Pulmonary artery endothelial cell (primary cell): ENCODE measurements around the gene GJD2. TPM values are rescaled to one million over a fixed set of nuclear protein-coding genes. Genes with fewer than 3 reads are reported as not detected.

Experiments used
- DNase-seq: peaks from one replicate; pipeline ENCODE4 v3.0.0-alpha.2; 2011; ENCODE audit warnings: low read depth, low spot score
- total RNA-seq: library from RNA; depleted of rRNA; stranded (reverse); fragments of >200 nt; gene quantifications from 2 replicates; pipeline ENCODE4 v1.2.3, GENCODE V29; 2014

Gene GJD2
- not detected in 2 replicates for total RNA-seq

DNA sequence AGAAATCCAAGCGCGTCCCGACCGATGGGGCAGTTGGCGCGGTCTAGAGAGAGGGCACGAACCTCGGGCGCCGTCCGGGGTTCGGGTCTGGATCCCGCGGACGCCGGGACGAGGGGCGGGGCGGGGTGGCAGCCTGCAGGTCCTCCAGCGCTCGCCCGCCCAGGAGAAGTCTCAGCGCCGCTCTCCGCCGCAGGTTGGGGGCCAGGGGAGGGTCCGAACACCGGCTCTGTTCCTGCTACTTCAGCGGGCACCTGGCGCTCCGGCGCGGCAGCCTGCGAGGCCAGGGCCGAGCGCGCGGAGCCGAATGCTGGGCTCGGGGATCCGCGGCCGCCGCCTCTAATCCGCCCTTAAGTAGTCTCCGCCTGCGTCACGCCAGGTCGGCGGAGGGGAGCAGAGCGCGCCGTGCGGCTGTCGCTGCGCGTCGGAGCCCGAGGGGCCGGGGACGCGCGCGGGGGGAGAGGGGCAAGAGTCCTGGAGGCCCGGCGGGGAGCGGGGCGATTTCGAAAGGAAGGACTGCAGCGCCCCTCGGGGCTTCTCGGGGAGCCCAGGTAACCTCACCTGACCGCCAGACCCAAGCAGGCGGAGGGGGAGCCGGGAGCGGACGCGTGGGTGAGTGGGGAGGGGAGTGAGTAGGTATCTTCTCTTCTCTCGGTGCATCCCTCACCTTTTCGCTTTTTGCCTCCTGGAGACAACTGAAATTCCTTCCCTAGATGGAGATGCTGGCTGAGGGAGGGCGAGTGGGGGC lies at the start of gene GJD2:
TSS of gene GJD2 (minus strand) at position 325 of the 745 bp plus-strand sequence. CDS start 510 bp downstream, outside the sequence.
- DNase-seq, result no peak

DNA sequence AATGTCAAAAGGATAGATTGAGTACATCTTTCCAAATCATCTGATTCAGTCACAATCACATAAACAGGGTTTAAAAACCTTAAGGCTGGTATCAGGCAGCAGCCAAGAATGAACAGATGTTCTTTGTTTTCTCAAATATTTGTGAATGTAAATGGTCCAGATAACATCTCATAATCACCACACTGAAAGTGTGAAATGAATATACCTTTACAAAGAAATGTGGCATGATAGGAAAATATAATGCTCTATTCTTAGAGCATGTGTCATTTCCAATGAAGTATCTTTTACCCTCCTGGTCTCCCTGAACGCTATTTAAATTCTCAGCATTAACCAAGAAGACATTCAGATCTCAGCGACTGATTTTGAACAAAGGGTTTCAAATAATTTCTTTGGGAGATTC lies 49.3 kb upstream of the GJD2 start:
- DNase-seq, result no peak

DNA sequence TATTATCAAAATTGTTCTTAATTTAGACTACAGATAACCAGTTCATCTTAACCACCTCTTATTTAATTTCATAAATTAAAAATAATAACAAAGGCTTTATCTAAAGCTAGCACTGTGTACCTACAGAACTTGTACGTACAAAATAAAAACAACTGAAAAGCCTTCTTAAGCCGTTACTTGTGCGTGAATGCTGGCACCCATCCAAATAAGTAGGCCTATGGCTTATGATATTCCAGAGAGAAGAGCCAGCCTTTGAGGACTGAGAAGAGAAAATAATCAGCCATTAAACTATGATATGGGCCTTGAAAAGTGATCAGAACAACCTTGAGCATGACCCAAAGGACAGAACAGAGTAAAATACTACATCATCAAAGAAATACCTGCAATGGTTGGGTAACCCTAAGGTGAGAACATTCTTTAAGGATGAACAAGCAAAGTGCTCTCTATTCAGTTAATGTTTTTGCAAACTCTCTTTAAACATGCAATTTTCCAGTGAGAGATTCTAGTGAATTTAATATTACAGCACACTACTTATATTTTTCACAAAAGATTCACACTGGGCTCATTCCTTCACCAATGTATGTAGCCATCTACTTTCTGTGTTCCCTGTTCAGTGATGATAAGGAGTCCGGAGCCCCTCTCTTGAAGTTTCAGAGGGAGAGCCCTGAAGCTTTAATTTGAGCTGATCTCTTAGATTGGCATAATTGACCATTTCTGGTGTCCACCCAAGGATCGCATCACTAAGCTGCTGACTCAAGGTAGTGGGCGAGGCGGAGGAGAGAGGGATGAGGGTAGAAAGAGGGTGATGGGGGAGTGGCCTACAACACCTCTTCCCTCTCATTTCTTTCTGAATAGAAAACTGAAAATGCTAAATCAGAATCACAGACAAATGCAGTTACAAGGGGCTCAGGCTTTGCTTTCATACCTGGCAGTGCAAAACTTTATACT lies 48.3 kb upstream of the GJD2 start:
- DNase-seq, result no peak

DNA sequence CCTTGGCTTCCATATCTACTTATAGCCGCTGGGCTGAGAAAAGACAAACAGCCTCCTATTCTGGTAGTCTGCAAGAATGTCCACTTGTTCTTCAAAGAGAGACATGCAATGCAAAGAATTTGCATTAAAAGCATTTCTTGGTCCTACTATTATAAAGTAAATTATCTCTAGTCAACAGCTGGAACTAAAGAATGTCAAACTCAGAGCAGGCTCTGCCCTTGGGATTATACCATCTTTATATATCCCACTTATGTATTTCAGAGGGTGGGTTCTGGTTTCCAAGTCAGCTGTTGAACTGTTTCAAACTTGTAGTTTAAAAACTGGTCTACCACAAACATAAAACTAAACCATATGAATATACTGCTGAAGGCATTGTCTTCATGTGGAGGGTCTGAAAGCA lies 47.6 kb upstream of the GJD2 start:
- DNase-seq, result no peak

DNA sequence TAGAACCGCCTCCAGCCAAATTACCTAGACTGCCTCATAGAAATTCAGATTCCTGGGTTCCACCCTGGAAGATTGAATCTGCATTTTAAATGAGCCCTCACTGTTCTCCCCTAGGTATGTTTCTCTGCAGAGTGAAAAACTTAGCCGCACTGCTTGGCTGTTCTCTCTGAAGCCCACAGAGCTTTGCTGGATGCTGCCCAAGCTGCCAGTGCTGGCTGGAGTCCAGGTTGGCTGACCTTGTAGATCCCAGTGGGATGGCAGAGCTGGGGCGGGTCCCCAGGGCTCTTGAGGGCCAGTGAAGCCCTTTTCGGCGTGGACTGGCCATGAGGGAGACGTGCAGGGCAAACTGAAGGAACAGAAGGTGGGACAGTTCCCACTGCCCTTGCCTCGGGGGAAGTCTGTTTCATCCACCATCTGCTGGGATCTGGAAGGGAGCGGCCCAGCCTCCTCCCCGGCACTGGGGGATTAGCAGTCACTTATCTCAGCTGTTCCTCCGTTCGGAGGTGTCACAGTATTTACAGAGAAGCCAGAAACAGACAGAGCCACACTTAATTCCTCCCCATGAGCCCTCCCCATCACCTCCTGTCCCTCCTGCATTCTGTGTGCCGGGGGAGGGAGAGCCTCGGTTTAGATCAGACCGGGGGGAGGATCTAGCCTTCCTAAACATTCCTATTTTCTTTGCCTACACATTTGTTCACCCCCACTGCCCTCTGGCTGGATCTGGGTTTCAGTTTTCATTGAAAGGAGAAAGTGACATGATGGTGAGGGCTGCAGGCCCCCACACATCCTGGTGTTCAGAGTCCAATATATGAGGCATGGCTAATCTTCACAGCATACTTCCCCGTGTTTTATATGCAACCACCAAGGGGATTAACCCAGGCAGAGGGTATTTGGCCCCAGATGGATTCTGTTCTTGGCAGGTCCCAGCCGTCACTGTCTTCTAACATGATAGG lies 44.6 kb upstream of the GJD2 start:
- no peak for DNase-seq

DNA sequence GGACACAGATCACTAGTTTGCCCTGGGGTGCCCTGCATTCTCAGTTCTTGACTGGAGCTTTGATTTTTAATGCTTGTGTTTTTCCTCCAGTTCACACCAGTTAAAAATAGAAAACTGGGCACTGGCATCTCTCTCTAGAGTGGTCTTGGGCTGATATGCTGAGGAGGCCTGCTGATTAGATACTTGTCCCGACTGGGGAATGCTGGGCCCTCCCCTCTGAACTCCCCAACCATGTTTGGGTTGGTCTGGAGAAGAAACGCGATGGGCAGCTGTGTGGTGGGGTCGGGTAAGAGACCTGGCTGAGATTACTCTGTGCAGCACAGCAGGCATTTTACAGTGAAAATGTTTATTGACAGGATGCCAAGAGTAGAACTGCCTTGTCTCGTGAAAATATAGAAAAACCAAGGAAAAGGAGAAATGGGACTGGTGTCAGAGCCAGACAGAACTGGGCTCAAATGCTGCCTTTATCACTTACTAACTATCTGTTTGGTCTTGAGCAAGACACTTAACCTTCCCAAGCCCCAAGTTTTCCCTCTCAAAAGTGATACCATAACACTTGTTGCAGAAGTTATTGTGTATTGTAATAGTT lies 42.1 kb upstream of the GJD2 start:
- no peak for DNase-seq

DNA sequence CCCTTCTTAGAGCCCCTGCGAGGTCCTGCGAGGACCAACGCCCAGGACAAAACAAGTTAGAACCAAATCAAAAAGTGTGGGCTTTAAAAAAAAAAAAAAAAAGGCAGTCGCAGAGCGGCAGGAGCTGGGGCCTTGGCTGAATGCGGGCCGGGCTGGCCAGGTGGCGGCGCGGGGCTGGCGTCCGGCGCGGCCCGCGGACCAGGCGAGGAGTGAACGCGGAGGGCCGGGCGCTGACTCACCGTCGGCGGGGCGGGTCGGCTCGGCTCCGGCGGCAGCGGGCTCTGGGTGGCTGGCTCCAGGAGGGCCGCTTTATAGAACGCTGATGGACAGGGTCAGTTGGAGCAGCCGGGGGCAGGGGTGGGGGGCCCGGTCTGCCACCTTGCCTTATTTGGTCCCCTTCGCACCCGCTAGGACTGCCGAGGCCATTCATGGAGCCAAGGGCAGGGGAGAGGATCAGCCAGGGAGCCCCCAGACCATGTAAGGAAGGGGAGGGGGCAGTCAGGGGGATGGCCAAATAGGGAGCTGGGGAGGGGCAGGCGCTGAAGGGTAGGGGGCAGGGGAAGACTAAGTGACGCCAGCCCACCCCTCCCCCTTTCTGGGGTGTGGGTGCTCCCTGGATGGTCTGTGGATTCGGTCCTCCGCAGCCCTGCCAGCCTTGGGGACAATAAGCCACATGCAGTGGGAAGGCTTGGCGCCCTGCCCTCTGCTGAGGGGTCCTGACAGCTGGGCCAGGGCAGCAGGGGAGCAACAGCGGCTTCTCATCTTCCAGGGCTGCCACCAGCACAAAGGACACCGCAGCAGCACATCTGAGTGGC lies 40.7 kb upstream of the GJD2 start, which contains the start of gene ACTC1:
TSS of gene ACTC1 (minus strand) at position 283 of the 815 bp plus-strand sequence. CDS start 741 bp downstream, outside the sequence.
- no peak for DNase-seq

DNA sequence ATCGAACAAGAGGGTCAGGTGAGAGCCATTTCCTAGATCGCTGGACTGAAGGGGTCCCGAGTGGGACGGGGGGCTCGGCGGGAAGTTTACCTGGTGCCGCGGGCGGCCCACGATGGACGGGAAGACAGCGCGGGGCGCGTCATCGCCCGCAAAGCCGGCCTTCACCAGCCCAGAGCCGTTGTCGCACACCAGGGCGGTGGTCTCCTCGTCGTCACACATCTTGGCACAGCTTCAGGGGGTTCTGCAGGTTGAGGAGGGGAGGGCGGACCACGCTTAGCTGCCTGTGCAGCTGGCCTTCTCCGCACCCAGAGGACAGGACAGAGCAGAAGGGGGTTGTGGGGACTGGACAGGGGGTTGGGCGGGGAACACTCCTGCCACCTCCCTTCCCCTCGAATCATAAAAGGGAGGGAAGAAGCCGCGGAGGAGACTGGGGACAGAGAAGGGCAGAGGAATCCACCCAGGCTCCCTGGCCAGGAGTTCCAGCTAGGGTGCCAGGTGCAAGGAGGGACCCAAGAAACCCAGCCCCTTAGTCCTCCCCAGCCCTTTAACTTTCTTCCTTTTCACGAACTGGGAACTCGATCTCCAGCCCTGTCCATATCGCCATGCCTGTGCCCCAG lies 39.9 kb upstream of the GJD2 start:
- no peak for DNase-seq

DNA sequence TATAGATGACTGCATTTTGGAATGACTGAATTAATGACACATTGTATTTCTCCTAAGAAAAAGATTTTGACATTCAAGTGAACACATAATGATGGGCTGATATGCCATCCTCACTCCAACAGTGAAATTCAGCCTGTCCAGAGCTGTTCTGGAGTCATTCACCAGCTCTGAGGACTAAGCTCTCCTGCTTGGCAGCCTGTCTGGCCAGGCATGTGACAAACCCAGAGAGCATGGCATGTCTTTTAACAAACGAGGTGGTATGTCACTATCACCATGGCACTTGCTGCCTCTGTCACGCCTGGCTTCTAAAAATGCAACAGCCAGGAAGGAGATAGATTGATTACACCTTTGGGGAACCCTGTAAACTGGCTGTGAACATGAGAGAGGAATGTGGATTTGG lies 39.1 kb upstream of the GJD2 start:
- DNase-seq, result no peak

DNA sequence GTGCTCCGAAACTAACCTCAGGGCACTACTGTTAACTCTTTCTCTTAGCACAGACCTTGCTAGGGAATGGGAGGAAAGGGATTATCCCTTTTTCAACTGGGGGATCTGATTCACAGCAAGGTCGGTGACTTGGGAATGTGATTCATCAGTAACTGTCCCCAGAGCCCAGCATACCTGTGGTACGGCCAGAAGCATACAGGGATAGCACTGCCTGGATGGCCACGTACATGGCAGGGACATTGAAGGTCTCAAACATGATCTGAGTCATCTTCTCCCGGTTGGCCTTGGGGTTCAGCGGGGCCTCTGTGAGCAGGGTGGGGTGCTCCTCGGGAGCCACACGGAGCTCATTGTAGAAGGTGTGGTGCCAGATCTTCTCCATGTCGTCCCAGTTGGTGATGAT lies 38.3 kb upstream of the GJD2 start:
- DNase-seq, result no peak

DNA sequence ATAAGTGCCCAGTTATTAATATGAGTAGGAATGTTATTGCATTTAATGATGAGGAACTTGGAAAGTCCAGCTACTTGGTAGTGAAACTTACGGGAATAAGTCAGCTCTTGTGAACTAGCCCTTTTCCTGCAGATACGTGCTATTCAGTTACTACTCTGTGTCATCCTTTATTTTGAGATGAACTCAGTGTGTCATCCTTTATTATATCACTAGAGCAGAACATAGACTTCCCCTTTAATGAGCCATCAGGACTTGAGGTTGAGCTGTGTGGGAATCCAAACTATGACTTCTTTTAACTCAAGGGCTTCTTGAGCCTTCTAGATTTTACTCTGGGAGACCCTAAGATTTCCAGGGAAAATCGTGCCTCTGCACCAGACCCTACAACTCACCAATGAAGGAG lies 36.9 kb upstream of the GJD2 start:
- no peak for DNase-seq

DNA sequence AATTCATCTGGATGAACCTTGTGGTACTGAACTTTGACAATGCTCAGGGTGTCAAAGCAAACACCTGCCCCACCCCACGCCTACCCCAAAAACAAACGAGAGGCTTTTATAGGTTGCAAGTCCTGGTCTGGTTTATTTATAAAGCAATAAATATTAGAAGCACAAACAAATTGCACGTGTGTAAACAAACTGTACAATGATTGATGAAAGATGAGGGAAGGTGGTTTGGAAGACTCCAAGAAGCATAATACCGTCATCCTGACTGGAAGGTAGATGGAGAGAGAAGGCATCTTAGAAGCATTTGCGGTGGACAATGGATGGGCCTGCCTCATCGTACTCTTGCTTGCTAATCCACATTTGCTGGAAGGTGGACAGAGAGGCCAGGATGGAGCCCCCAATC lies 35.3 kb upstream of the GJD2 start:
- DNase-seq, result no peak

DNA sequence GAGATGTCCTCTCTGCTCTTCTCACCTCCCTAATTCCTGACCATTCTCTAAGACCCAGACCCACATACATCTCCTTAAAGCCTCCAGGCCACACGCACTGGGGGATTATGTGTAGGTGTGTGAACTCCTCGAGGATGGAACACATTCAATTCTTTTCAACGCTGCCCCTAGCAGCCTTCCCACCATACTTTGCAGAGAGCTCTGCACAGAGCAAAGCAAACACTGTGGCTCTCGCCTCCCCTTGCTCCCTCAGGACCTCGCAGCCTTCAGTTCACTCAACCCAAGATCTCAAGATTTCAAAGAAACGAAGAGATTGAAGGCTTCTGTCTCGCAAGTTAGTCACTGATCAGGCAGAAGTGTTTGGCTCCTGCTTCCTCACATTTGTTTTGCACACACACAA lies 34.5 kb upstream of the GJD2 start:
- DNase-seq, result no peak

DNA sequence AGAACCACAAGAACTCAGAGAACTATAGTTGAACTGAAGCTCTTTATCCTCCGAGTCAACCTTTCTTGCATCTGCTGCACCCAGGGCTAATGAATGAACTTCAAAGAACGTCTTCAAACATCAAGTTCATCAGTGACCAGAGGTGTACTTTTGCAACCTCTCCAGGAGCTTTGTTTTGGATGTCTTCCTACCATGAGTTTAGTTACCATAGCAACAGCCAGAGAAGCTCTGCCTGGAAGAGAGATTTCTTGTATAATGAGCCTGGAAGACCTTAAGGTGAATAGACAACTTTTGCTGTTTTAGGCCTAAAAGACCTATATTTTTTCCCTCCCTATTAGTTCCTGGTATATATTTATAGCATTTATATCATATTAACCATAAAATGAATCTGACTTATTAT lies 31.4 kb upstream of the GJD2 start:
- DNase-seq, result no peak

DNA sequence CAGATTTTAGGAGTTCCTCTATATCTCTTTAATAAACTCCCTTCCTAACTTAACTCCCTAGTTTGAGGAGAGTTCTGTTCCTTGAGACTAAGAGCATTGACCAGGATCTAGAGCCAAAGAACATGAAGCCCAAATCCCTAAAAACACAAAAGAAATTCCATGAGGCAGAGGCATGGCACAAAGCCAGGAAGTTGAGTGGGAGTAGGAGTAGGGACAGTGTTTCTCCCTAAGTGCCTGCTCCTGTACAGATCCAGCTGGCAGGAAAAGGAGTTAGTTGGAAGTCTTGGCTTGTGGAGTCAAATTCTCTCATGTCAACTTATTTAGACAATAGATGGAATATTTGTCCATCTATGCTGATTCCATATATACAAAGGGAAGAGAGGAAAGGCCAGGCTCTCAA lies 29.2 kb upstream of the GJD2 start:
- no peak for DNase-seq

DNA sequence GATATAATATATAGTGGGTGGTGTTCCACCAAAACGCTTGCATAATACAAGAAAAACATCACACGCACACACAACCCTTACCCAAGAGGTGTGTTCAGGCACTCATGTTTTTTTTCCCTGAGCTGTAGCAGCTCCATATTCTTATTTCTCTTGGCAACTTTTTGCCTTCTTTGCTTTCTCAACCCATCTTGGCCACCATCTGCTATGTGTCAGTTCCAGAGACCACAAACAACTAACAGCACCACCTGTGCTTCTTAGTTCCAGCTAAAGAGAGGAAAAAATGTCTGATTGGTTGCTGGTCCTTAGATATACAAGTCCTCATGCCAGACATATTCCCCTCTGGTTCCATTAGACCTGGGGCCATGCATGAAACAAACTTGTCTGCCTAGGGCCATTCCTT lies 28.6 kb upstream of the GJD2 start:
- DNase-seq, result no peak

DNA sequence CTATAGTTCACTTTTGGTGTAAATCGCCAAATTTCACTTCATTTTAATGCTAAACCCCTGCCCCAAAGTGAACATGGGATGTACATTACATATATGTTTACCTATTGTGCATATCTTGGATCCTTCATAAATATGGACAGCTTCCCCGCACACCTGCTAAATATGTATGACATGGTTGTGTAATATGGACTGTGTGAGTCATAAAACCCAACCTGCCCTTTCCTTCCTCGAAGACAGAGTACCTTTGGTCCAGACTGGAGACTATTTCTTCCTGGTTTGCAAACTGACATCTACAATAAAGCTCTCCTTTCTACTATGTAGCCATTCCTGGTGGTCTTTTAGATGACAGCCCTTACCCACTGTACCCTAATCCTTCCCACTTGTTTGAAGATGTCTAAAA lies 28.1 kb upstream of the GJD2 start:
- DNase-seq, result no peak

DNA sequence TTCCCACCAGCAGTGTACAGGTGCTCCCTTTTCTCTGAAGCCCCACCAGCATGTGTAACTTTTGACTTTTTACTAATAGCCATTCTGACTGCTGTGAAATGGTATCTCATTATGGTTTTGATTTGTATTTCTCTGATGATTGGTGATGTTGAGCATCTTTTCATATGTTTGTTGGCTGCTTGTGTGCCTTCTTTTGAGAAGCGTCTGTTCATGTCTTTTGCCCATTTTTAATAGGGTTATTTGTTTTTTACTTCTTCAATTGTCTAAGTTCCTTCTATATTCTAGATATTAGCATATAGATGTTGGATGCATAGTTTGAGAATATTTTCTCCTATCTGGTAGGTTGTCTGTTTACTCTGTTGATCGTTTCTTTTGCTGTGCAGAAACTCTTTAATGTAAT lies 25.9 kb upstream of the GJD2 start:
- DNase-seq, result no peak

DNA sequence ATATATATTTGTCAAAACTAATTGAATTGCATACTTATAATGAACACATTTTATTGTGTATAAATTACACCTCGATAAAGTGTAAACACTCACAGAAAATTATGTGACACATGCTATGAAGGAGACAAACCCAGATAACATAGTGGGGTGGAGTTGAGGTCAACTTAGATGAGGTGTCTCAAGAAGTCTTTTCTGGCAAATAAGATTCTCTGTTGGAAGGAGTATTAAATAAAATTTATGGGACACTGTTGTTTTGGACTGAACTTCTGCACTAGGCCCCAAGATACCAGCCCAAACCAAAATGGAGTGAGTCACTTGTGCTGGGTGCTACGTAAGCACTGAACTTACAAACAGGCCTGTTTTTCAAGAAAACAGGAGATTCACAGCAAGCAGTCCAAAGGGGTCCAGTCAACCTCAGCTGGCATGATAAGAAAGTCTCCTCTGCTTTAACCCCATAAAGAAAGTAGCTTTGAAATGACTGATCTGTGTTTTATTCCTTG lies 21.9 kb upstream of the GJD2 start:
- DNase-seq, result no peak

DNA sequence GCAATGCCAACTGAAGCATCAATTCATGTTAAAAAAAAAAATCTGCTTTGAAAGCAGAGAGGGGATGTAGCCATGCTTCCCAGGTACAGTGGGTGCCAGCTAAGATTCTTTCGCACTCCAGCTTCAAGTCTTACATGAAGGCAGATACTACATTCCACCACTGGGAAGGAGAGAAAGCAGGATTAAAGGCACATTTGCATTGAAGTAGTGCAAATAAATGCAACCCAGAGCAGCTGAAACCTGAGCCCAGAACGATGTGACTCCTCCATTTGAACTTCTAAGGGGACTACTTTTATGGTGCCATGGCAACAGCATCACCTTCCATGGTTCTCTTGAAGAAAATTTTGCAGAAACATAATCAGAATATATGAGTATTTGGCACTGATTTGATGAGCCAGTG lies 19.1 kb upstream of the GJD2 start:
- DNase-seq, result no peak
